NCI-H187 treated with DMSO at 0.1 percent for 48 hours (cell line): ENCODE data around the gene FBP1.

ENCODE experiments used
- DNase-seq: peaks from one replicate; lab custom pipeline; 2025; lab: John Stamatoyannopoulos, UW

FBP1 gene

GRCh38 chr9:94639061-94639998, at the start of gene FBP1:
TSS of gene FBP1 (minus strand) at chr9:94639518. CDS start at chr9:94639310, 208 bp downstream.
- DNase-seq: no peak

- peak; percentile 3 for DNase-seq
These were observed 48.1 kb upstream of the FBP1 start for GRCh38 chr9:94687451-94687850.

- DNase-seq: no peak
These were observed 46.0 kb upstream of the FBP1 start for GRCh38 chr9:94685359-94685758.

GRCh38 chr9:94681508-94681907, 42.2 kb upstream of the FBP1 start:
- no peak for DNase-seq

DNA sequence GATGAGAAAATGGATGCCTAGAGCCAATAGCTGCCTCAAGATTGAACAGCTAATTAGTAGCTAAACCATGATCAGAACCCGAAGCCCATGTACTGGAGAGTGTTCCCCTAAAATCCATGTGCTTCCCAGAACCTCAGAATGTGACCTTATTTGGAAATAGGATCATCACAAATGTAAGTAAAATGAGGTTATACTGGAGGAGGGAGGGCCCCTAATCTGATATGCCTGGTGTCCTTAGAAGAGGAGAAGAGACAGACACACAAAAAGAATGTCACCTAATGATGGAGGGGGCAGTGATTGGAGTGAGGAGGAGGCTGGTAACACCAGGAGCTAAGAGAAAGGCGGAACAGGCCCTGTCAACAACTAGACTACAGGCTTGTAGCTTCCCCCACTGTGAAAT, 41.3 kb upstream of the FBP1 start:
- DNase-seq: no peak

GRCh38 chr9:94680020-94680419, 40.7 kb upstream of the FBP1 start:
- no peak for DNase-seq

DNA sequence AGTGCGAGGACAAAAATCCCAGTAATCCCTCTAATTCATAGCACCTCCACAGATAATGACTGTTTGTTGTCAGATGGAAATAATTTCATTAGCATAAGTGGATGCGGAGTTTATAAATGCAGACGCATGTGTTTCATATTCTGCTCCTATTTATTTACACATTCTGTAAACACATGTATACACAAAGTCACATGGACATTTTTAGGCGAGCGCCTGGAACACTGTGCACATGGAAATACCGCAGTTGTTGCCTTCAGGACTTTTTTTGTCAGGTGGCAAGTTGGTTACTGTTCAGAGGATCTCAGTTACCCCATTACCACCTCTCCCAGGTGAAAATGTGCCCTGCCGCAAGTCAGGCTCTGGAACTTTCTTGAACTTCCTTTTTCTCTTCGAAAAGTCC, 40.3 kb upstream of the FBP1 start:
- no peak for DNase-seq

GRCh38 chr9:94677929-94678328, 38.6 kb upstream of the FBP1 start:
- DNase-seq: no peak

DNA sequence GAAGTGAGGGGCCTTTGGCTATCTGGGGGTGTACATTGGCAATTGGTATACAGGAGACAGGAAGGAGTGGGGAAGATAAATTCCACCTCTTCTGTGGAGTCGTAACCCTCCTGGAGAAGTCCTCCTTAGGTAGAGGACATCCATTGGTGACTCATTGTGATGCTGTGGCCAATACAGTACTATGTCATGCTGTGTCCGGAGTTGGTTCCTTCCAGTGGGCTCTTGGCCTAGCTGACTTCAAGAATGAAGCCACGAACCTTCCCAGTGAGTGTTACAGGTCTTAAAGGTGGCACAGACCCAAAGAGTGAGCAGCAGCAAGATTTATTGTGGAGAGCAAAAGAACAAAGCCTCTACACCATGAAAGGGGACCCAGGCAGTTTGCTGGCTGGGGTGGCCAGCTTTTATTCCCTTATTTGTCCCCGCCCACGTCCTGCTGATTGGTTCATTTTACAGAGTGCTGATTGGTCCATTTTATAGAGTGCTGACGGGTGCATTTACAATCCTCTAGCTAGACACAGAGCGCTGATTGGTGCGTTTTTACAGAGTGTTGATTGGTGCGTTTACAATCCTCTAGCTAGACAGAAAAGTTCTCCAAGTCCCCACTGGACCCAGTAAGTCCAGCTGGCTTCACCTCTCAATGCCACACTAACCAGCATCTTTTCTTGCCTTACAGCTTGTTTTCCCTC, 37.3 kb upstream of the FBP1 start:
- no peak for DNase-seq

- no peak for DNase-seq
These were observed 35.9 kb upstream of the FBP1 start for GRCh38 chr9:94675008-94675881.

DNA sequence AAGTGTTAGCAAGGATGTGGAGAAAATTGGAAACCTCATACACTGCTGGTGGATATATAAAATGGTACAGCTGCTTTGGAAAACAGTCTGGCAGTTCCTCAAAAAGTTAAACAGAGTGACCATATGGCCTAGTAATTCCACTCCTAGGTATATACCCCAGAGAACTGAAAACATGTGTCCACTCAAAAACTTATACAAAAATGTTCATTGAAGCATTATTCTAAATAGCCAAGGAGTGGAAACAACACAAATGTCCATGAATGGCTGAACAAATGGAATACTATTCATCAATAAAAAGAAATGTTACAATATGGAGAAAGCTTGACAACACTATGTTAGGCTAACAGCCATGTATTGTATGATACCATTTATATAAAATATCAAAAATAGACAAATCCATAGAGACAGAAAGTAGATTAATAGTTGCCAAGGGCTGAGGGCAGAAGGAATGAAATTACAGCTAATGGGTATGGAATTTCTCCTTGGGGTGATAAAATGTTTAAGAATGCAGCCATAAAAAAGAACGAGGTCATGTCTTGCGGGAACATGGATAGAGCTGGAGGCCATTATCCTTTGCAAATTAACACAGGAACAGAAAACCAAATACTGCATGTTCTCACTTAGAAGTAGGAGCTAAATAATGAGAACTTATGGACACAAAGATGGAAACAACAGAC, 33.6 kb upstream of the FBP1 start:
- no peak for DNase-seq

DNA sequence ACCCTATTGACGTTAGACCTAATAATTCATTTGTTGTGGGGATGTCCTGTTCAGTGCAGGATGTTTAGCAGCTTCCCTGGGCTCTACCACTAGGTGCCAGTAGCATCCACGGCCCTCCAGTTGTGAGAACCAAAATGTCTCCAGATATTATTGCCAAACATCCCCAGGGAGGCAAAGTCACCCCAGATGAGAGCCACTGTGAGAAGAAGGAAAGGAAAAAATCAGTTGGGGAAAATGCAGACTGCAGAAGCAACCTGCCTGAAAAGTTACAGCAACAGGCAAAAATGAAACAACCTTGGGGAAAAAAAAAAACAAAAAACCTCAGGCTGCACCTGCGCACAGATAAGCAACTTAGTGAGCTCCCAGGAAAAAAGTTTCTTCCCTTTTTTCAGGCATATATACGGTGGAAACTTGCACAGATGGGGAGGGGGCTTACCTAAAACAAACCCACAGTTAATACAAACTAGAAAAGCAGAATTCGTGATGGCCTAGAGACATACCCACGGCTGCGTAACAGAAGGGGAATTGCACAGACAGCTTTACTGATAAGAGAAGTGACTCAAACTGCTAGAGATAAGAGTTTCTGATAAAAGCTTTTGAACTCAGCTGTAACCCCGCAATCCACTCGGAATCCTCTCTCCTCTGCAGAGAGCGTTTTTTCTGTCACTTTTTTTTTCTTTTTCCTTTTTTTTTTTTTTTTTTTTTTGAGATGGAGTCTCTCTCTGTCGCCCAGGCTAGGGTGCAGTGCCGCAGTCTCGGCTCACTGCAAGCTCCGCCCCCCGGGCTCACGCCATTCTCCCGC, 29.8 kb upstream of the FBP1 start:
- DNase-seq: peak; percentile 7

DNA sequence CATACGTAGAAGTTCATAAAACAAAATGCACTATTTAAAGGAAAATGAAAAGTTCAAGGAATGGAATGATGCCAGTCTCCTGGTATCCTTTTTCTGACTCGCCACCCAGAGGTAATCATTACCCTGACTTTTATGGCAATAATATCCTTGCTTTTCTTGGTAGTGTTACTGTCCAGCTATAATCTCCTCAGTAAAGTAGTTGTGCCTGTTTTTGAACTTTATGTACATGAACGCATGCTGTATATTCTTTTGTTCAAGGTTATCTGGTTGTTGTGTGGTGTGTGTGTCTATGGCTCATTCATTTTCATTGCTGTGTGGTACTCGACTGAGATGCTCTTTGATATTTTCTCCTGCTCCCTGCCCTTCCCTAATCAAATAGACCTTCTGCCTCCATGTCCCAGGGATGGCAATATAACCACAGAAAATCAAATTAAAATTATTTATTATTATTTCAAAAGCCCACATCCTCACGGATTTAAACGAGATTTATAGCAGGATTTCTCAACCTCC, 29.2 kb upstream of the FBP1 start:
- no peak for DNase-seq

- no peak for DNase-seq
These were observed 27.2 kb upstream of the FBP1 start for GRCh38 chr9:94666364-94667099.

- DNase-seq: no peak
These were observed 26.3 kb upstream of the FBP1 start for GRCh38 chr9:94665613-94666012.

GRCh38 chr9:94664801-94665200, 25.5 kb upstream of the FBP1 start:
- DNase-seq: no peak

- no peak for DNase-seq
These were observed 24.3 kb upstream of the FBP1 start for GRCh38 chr9:94663640-94664039.

GRCh38 chr9:94663140-94663539, 23.8 kb upstream of the FBP1 start:
- no peak for DNase-seq

DNA sequence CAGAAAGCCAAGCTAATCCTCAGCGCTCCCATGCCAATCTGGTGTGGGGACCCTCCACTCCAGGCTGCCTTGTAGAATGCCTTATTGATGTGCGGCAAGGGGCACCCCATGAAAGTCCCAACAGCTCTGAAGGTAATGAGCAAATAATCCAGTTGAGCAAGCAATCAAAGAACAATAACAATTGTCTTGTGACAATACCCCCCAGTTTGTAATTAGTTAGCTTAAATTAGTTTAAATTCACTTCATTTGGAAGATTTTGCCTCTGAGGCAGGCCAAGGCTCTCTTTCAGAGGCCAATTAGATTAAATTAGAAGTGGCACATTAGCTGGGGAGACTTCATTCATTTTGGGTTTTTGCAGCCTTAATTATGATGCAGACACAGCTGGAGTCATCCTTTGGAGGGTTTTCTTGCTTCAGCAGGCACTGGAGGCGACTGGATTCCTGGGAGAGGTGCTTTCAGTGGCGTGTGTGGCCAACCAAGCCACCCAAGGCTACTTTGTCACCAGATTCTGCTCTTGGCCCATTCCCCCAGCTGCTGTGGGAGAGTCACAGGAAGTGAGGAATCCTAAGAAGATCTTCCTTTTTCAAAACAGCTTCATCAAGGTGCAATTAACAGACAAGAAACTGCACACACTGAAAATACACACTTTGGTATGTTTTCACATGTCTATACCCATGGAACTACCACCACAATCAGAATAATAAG, 17.9 kb upstream of the FBP1 start:
- DNase-seq: no peak
